ENCODE results near the gene CAPZA1. TPM values are rescaled to one million over a fixed set of nuclear protein-coding genes. Genes with fewer than 3 reads are reported as not detected.

CAPZA1 gene
- total RNA-seq, 1 donor, result 299 TPM

GRCh38 chr1:112686417-112686816 lies 66.8 kb downstream of the CAPZA1 start:
- H3K4me3 ChIP-seq (ENCODE audit: low read depth, low read length), result no peak overlapping the region
- TF ChIP-seq CTCF (IDR thresholded peaks at IDR 0.05; ENCODE audit: insufficient read depth, low read depth, low read length), result no peak
- no peak for DNase-seq (ENCODE audit: low read depth)

- no peak for DNase-seq (ENCODE audit: low read depth)
- no peak for TF ChIP-seq CTCF (IDR thresholded peaks at IDR 0.05; ENCODE audit: insufficient read depth, low read depth, low read length)
- no peak overlapping the region for H3K4me3 ChIP-seq (ENCODE audit: low read depth, low read length)
Observed at GRCh38 chr1:112686835-112687234, 67.2 kb downstream of the CAPZA1 start.

GRCh38 chr1:112687361-112687760 lies 67.7 kb downstream of the CAPZA1 start:
- H3K4me3 ChIP-seq (ENCODE audit: low read depth, low read length), result no peak overlapping the region
- no peak for DNase-seq (ENCODE audit: low read depth)
- TF ChIP-seq CTCF (IDR thresholded peaks at IDR 0.05; ENCODE audit: insufficient read depth, low read depth, low read length), result no peak

- no peak for TF ChIP-seq CTCF (IDR thresholded peaks at IDR 0.05; ENCODE audit: insufficient read depth, low read depth, low read length)
- DNase-seq (ENCODE audit: low read depth), result no peak
- H3K4me3 ChIP-seq (ENCODE audit: low read depth, low read length), result no peak overlapping the region
Observed at GRCh38 chr1:112687785-112688496, 68.3 kb downstream of the CAPZA1 start.

- no peak for TF ChIP-seq CTCF (IDR thresholded peaks at IDR 0.05; ENCODE audit: insufficient read depth, low read depth, low read length)
- DNase-seq (ENCODE audit: low read depth), result peak; percentile 43
- H3K4me3 ChIP-seq (ENCODE audit: low read depth, low read length), result no peak overlapping the region
Observed at GRCh38 chr1:112688781-112689193, 69.2 kb downstream of the CAPZA1 start.

- no peak overlapping the region for H3K4me3 ChIP-seq (ENCODE audit: low read depth, low read length)
- no peak for DNase-seq (ENCODE audit: low read depth)
- no peak for TF ChIP-seq CTCF (IDR thresholded peaks at IDR 0.05; ENCODE audit: insufficient read depth, low read depth, low read length)
Observed at GRCh38 chr1:112689196-112689841, 69.7 kb downstream of the CAPZA1 start.
